ENCODE results near the gene TRPM1.

- TF ChIP-seq CTCF (IDR thresholded peaks at IDR 0.05) (no peak), ZFX (IDR thresholded peaks at IDR 0.05; ENCODE audit: borderline replicate concordance) (no peak)
These were observed 58.8 kb downstream of the TRPM1 start for GRCh38 chr15:31042751-31043150.
